ENCODE results near the gene EEF1A2.

EEF1A2 gene

GRCh38 chr20:63467294-63468083 lies 31.4 kb downstream of the EEF1A2 start:
- DNase-seq (ENCODE audit: low read depth), result no peak

- no peak for DNase-seq (ENCODE audit: low read depth)
Measured at GRCh38 chr20:63466861-63467260, 32.0 kb downstream of the EEF1A2 start.

DNA sequence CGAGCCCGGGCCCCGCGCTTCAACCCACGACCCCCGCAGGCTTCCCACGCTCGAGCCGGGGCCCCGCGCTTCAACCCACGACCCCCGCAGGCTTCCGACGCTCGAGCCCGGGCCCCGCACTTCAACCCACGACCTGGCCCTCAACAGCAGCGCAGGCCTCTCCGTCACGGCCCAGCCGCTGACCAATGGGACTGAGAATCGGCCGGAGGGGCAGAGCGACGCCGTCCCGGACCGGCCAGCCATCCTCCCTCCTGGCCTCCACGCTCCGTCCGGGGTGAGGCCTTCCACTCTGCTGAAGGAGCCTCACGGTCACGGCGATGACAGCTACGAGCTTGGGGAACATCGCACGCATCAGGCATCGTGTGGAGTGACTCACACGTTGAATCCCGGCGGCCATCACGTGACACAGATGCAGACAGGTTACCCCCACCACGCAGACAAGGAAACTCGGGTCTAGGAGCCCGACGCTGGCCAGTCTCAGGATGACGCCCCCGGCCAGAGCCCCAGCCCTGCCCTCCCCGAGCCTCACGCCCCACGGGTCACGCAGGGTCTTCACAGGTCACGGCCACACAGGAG lies 32.5 kb downstream of the EEF1A2 start:
- no peak for DNase-seq (ENCODE audit: low read depth)

DNA sequence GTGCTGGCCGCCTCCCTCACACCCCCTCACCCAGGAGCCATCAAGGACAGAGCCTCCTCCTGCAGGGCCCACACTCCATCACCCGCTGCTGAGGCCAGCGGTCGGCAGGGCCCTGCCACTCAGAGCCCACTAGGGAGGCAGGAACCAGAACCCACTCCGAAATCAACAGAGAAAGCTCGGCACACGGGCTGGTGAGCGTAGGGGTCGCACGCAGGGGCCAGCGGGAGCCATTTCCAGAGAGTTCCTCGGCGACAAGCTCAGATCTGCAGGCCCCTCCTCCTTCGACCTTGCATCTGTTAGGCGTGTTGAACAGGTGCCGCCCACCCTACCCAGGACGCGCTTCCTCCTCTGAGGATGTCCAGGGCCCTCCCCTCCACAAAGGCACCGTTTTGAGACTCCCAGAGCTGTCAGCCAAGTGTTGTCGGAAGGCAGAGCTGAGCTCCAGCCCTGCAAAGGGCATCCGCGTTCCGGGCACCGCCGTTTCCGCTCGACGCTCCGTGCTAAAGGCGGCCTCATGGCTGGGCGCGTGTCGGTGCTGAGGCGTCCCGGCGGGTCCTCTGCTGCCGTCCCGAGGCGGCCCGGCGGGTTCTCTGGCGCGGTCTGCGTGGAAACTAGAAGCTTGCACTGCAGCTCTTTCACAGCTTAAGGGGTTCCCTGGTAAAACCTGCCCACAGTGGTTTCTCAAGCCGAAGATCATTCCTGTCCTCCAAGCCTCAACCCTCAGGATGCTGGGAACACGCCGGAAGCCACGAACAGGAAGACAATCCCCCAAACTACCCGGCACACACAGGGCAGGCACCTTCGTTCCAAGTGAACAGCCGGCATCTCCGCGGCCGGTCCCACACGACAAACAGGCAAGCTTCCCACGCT lies 33.3 kb downstream of the EEF1A2 start:
- no peak for DNase-seq (ENCODE audit: low read depth)

- no peak for DNase-seq (ENCODE audit: low read depth)
Measured at GRCh38 chr20:63464289-63464635, 34.6 kb downstream of the EEF1A2 start.

DNA sequence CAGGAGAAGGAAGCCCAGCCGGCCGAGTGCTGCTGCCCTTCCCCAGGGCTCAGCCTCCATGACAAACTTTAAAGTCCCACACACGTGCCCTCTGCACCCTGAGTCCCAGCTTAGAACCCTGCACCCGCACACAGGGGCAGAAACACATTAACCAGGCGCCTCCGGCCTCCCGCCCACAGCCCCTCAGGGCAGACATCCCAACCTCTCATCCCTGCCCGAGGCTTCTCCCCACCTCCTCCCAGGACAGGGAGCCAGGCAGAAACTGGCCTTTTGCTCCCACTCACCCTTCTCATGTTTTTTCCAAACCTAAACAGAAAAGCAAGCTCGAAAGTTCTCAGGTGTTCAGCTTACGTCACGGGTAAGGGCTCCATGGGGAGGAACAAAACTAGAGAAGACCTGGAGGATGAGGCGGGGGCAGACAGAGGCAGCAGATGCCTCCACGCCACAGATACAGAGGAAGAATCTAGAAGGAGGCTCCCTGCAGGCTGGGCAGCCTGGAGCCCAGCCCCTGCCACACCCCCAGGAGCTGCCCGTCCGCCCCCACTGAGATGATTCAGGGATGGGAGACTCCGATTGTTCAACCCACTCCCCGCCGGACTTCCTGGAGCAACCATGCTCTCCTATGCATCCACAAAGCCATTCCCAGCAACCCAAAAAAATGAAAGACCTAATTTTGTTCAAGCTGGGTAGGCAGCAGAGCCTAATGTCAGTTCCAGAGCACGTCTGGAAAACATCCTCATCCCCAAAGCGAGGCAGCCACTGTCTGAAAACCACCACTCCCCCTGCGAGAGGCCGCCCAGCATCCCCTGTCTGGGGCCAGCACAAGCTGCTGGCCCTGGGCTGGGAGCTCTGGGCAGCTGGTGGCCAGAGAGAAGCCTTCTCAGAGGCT lies 35.2 kb downstream of the EEF1A2 start:
- DNase-seq (ENCODE audit: low read depth), result no peak

DNA sequence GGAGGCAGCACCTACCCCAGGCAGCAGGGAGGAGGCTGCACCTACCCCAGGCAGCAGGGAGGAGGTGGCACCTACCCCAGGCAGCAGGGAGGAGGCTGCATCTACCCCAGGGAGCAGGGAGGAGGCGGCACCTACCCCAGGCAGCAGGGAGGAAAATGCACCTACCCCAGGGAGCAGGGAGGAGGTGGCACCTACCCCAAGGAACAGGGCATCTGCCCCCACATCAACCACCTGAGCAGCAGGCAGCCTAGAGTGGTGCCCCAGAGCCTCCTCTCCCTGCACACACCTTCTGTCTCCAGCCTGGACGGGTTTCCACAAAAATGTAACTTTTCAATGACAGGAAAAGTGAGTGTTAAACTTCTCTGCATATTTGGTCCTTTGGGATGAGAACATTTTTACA lies 36.6 kb downstream of the EEF1A2 start:
- DNase-seq (ENCODE audit: low read depth), result no peak

DNA sequence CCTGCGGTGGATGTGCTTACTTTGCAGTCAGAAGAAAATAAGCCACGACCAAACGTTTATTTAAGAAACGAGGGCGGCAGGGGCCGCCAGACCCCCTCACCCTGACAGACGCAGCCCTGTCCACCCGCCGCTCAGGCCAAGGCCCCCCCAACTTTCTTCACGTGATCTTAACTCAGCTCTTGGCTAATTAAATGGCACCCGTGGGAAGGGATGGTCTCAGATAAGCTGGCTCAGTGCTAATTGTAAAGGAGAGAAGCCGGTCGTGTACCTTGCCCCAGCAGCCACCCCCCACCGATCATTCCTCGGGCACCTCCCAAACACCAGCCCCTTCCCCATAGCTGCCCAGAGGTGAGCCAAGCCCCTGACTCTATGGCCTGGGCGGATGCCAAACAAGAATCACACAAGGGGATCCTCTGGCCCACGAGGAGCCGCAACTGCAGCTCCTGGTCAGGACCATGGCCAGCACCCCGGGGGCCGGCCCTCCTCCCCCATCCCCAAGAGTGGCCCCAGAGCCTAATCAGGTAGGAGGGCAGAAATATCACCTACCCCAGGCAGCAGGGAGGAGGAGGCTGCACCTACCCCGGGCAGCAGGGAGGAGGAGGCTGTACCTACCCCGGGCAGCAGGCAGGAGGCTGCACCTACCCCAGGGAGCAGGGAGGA lies 37.6 kb downstream of the EEF1A2 start:
- no peak for DNase-seq (ENCODE audit: low read depth)

- no peak for DNase-seq (ENCODE audit: low read depth)
Measured at GRCh38 chr20:63459070-63459380, 39.9 kb downstream of the EEF1A2 start.

DNA sequence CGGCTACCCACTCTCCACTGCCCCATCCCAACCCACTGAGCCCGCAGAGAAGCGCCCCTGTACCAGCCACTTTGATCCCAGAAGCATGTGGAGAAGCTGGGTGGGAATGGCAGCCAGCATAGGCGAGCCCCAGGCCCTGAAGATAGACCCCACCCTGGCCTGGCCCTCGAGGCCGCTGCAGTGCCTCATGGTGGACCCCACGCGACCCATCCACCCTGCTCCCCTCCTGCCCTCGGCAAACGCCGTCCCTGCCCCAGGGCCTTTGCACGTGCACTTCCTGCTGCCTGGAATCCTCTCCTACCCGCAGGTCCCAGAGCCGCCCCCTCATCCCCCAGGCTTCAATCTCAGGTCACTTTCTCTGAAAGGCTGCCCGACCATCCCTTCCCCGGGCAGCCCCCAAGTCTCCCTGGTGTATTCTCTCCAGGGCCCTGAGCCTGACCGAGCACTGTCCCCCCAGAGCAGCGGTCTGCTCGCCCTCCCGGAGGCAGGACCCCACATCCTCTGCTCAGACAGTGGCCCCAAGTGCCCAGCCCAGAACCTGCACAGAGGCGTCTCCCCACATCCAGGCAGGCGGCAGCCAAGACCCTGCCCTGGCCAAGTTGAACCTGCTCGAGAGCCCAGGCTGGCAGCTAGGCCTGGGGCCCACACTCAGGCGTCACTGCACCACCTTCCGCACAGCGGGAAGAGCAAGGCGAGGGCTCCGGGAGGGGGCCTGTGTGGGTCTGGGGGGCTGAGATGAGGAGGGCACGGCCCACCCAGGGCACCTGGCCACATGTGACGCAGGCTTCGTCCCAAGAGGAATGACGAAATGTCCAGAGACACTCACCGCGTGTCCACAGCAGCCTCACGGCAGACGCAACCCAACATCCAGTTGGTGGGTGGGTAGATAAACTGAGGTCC lies 40.5 kb downstream of the EEF1A2 start:
- DNase-seq (ENCODE audit: low read depth), result no peak

- no peak for DNase-seq (ENCODE audit: low read depth)
Measured at GRCh38 chr20:63457737-63458136, 41.1 kb downstream of the EEF1A2 start.

DNA sequence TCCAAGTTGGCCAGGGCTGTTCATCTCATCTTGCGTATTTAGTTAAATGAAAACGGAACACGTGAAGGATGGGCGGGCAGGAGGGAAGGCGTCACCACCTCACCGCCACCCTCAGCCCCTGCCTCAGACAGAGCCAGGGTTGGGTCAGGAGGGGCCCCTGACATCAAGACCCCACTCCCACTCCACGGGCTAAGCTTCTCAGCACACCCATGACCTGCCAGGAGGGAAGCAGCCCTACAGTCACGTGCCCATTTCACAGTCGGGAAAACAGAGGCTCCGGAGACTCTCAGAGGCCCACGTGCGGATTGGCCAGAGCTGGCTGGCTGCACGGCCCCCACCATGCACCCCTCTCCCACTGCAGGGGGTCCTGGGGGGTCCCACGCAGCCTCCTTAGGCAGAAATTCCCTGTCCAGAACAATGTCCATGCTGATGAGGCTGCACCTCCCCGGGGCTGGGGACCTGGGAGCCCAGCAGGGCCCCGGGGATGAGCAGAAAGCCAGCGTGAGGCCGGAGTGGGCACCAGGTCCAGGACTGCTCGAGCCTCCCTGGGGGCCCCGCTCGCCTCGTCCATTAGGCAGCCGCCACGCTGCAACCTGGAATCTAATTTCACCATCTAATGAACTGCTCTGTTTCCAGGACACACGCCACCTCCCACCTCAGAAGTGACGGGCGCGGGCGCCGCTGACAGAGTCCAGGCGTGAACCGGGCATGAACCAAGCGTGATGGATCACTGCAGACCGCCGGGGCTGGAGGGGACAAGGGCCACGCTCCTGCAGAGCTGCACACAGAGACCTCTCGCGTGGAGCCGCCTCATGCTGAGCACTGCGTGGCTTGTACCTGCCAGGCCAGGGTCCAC lies 42.2 kb downstream of the EEF1A2 start:
- no peak for DNase-seq (ENCODE audit: low read depth)

DNA sequence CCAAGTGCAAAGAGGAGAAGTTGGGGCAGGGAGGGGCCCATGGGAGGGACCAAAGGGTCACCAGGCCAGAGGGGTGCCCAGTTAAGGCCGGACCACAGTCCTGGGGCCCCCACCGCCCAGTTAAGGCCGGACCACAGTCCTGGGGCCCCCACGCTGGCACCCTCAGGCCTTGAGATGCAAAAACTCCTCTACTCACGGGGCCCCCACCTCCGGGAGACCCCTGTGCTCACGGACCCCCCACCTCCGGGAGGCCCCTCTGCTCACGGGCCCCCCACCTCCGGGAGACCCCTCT lies 43.4 kb downstream of the EEF1A2 start:
- no peak for DNase-seq (ENCODE audit: low read depth)

DNA sequence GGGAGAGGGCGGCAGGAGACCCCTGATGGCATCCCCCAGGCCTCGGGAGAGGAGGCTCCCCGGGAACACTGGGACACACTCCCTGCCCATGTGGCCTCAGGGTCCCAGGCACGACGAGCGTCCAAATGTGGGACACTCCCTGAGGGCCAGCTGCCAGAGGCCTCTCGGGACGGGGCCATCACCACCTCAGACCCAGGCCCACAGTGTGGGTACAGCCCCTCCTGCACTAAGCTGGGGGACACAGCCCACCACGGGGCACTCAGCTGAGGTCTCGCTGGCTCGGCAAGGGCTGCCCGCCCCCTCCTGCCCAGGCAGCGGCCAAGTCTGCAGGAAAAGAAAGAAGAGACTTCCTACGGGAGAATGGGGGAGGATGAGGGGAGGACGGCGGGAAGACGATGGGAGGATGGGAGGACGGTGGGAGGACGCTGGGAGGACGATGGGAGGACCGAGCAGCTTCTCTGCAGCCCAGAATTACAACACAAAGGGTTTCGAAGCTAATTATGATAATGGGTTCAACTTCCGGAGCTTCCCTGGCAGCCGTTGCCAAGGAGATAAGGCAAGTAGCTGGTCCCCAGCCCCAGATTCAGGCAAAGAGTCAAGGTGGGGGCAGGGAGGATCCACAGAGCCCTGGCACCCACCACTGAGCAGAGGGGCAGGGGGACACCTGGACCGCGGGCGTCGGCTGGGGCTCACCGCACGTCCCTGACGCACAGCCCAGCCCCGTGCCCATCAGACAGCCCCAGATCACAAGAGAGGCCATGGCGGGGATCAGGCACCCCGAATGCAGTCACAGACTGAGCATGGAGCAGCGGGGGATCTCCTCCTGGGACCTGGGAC lies 43.9 kb downstream of the EEF1A2 start:
- DNase-seq (ENCODE audit: low read depth), result no peak

- no peak for DNase-seq (ENCODE audit: low read depth)
Measured at GRCh38 chr20:63452821-63453523, 45.9 kb downstream of the EEF1A2 start.

DNA sequence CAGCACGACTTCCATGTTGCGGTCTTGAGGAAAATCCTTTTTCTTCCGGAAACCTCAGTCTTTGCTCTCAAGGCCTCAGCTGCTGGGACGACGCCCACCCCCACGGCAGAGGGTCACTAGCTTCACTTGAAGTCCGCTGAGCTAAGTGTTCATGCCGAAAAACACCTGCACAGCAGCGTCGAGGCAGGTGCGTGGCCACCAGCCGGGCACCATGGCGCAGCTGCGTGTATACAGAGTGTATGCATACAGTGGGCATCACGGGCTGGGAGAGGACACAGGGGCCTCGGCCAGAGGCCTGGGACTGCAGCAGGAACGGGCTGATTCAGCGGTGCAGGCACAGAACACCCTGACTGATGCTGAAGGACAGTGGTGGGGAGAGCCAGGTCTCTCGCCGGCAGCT lies 46.5 kb downstream of the EEF1A2 start:
- DNase-seq (ENCODE audit: low read depth), result no peak

GRCh38 chr20:63451821-63452220 lies 47.1 kb downstream of the EEF1A2 start:
- DNase-seq (ENCODE audit: low read depth), result no peak
